NCI-H2227 (cell line): ENCODE results near the gene OXSR1.
"Not testable (repeated sequence)": the region's sequence is repeated elsewhere in the genome, so short reads cannot be mapped to it uniquely, and the experiment has no call there.

Experiments
- DNase-seq: peaks from one replicate; lab custom pipeline; 2025; ENCODE audit not compliant: unreplicated experiment; lab: John Stamatoyannopoulos, UW

Gene OXSR1

DNA sequence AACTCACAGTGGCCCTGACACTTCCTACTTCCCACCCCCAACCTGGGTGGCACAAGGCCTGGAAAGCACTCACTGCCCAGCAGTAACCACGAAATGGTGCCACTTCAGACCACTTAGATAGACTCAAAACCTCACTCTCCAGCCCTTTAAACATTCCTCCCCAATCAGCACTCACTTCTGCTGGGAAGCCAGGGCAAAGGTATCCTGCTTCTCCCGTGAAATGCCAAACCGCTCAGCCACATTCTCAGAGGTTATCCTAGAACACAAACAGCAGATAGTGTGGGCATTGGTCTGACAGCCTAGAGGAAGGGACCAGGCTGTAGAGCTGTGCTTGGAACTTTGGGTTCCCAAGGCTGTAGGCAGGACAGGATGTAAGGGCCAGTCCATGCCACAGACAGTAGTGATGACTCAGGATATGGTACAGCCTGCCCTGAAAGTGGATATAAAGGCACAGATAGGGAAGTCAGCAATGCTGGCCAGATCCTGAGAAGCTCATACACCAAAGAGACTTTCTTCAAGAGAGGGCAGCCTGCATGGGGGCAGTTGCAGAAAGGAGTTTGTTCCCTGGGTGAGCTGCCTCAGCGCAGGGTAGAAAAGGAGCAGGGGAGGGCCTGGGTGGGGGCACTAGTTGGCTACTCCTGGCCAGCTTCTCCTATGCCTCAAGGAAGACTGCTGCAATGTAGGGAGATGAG lies 37.6 kb upstream of the OXSR1 start:
- DNase-seq, result no peak

DNA sequence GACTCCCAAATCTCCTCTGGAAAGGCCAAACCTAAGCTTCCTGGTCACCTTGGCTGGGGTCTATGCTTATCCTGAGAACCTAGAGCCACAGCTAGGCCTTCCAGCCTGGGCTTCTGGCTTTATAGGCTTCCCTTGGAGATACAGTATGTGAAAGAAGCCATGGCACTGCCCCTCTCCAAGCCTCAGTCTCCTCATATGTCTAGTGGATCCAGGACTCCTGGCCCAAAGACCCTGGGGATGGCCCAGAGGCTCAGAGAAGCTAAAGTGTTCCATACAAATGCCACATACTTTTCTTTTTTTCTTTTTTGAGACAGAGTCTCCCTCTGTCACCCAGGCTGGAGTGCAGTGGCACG lies 37.1 kb upstream of the OXSR1 start:
- DNase-seq, result no peak

DNA sequence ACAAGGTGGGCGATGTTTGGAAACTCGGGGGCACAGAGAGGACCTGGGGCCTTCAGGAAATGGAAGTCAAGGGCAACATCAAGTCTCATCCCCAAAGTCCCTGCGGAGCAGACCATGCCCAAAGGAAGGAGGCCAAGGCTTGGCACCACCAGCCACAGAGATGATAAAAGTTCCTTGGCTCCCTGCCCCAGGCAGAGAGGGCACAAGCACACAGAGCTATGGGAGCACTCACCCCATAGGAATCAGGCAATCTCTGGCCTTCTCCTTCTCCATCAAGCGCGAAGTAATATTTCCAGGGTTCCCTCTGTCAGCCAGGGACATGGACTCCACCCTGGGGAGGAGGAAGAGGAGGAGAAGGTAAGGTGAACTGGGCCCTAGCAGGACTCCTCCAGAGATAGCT lies 36.3 kb upstream of the OXSR1 start:
- DNase-seq, result no peak

DNA sequence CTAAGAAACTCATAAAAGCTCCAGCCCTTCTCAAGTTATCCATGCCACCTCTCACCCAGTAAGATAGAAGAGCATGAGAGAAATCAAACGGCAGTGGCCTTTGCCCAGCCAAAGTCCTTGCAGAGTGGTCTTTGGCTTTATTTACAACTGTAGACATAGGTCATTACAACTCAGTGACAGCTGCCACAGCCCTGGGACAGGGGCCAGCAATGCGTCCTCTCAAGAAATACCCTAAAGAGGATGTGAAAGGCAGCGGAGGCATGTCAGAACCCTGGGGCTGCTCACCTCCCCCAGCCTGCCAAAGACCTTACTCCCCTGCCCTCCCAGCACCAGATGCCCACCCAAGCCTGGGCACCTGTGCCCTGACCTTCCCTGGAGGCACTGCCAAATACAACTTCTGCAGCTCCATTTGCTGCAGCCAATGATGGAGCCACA lies 34.7 kb upstream of the OXSR1 start:
- DNase-seq, result no peak

DNA sequence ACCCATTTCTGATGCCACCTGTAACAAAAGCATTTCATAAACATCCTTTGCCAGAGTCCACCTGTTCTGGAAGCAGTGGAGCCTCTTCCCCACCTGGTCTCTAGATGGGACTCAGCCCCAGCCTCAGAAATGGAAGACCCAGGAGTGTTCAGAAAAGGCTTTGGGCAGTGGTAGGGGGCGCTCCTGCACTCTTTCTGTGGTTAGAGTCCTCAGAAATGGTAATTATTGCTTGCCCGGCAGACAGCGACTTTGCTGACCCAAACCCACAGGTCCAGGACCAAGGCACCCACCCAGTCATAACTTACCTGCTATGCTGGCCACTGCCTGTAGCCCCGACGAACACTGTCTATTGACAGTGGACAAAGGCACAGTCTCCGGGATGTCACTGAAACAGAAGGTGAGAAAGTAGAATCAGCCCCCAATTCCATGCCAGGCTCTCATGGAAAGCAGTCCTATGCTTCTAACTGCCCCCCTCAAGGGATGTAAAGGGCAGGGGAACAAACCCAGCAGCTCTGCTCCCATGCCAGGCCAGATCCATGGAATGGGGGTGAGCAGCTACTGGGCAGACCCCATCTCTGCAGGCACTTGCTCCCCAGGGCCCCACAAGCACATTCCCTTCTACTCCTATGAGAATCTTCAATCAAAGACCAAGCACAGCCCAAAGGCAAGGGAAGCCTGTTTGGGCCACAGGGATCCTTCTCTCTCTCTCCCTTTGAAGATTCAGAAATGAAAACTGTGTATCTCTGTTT lies 33.5 kb upstream of the OXSR1 start:
- peak; percentile 3 for DNase-seq

DNA sequence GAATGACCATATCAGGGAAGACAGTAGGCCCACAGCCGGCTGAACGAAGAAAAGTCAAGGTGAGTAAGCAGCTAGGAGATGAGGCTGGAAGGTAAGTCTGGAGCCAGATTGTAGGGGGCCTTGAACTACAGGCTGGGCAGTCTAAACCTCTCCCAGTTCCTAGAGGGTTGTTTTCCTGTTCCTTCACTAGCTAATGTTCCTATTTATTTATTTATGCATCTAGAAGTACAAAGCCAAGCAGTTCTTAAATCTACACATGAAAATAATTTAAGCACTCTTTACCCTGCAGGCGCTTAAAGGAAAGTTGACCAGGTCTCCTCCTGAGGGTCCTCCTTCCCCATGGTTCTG lies 32.2 kb upstream of the OXSR1 start:
- DNase-seq, result no peak

DNA sequence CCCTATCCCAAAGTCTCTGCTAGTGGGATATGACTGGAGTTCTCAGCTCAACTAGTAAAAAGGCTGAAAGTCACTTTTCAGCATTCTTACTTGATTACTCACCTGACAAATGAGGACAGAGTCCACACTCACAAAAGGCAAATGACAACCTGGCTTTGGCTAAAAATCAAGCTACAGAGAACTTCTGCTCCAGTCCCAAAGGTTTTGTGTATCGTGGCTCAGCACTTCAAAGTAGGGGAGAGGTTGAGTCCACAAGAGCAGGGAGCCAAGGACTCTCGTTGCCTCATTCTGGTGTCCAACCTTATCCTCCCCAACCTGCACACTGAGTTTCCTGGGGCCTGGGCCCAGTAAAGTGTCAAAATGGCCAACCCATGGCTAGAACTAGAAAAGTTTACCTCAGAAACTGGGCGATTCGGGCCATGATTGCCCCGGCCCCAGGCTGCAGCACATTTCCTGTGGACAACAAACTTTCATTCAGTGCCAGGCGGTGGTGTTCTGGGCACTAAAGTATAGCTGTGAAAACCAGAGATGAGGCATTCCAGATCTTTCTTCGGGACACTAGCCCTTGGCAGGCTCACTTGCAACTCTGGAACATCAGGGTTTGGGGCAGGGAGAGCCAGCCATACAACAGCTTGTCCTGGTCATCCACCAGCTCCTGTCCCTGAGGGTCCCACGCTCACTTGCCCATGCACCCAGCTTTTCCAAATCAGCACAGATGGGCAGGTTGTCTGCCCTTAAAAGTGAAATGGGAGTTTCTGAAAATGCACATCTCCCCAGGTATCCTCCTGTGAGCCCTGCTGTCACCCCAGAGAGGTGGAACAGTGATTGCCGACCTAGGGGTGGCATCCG lies 31.6 kb upstream of the OXSR1 start:
- no peak for DNase-seq

DNA sequence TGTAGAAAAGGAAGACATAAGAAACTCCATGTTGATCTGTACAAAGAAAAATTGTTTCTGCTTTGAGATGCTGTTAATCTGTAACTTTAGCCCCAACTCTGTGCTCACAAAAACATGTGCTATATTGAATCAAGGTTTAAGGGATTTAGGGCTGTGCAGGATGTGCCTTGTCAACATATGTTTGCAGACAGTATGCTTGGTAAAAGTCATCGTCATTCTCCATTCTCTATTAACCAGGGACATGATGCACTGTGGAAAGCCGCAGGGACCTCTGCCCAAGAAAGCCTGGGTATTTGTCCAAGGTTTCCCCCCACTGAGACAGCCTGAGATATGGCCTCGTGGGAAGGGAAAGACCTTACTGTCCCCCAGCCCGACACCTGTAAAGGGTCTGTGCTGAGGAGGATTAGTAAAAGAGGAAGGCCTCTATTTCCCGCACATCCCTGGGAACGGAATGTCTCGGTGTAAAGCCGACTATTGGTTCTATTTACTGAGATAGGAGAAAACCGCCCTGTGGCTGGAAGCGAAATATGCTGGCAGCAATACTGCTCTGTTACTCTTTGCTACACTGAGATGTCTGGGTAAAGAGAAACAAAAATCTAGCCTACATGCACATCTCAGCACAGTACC lies 30.7 kb upstream of the OXSR1 start:
- DNase-seq, result not testable (repeated sequence)

DNA sequence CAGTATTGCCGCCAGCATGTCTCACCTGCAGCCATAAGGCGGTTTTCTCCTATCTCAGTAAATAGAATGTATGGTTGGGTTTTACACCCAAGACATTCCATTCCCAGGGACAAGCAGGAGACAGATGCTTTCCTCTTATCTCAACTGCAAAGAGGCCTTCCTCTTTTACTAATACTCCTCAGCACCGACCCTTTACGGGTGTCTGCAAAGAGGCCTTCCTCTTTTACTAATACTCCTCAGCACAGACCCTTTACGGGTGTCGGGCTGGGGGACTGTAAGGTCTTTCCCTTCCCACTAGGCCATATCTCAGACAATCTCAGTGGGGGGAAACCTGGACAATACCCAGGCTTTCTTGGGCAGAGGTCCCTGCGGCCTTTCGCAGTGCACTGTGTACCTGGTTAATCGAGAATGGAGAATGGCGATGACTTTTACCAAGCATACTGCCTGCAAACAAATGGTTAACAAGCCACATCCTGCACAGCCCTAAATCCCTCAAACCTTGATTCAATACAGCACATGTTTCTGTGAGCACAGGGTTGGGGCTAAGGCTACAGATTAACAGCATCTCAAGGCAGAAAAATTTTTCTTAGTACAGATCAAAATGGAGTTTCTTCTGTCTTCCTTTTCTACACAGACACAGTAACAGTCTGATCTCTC lies 29.6 kb upstream of the OXSR1 start:
- DNase-seq, result not testable (repeated sequence)

DNA sequence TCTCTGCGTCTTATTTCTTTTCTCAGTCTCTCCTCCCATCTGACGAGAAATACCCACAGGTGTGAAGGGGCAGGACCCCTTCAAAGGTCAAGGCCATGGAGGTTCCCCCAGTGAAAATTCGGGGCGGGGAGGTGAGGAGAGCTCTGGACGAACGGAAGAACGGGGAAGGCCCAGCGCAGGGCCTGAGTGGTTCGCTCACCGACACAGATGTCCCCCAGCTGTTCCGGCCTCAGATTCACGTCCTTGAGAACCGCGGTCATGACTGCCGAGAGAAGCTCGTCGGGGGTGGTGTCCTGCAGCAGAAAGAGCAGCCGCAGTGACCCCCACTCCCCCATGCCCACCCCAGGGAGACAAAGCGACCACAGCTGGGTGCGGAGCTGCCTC lies 29.0 kb upstream of the OXSR1 start:
- DNase-seq, result peak; percentile 34

DNA sequence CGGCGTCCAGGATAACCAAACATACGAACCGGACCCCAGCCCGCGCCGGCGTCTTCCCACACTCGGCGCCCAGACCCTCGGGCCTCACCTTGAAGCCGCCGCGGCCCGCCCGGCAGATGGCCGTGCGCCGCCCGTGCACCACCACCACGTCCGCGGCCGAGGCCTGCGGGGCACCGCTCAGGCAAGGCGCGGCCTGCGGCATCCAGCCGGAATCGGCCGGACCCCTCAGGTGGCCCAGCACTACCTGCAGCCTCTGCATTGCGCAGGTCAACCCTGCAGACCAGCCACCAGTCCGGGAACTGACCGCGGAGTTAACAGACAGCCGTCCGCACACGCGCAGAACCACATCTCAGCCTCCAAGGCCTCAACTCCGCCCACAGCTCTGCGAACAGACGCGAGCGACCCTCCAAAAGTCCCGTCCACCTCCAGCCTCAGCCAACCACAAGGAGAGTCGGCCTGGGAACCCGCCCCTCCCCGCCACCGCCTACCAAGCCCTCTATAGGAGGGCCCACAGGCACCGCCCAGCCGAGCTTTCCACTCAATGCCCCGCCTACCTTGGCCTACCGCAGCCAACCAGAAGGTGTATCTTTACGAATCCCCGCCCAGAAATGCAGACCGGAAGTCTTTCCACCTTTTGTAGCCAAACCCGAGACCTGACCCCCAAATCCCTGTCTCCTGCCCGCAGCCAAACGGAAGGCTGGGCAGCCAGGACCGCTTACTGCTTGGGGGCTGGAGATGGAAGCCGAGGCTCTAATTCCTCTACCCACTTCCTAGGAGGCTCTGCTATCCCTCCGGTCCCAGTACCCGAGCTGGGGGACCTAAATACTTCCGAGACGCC lies 28.3 kb upstream of the OXSR1 start, which contains the start of gene ACAA1:
Gene ACAA1 (minus strand): TSS at position 351 of the 838 bp plus-strand sequence. CDS start 92 bp downstream, at position 259.
- peak; percentile 97 for DNase-seq

DNA sequence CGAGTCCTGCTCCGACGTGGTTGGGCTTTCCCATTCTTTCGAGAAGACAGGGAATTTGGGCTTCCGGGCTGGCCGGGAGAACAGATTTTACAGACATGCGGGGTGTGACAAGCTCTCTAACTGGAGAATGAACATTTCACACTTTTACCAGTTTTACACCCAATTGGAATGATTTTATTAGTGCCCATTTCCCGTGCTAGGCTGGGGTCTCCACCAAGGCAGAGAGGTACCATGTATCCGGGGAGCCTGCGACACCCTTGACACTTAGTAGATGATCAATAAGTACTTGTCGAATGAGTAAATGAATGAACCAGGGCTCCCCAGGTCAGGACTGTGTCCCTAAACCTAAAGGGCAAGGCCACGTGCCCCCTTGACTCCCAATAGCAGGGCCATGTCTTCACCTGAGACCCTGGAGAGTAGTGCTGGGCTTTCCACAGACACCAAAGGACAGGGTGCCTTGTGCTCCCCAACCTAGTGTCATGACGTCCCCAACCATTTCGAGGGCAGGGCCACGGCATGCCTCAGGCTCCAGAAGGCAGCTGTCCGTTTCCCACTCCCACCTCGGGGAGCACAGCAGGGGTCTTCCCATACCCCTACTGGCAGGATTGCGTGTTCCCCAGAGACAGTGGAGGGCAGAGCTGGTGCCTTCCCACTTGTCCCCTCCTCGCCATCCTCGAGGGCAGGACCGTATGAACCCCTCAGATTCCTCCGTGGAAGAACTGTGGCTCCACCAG lies 27.6 kb upstream of the OXSR1 start:
- peak; percentile 49 for DNase-seq

DNA sequence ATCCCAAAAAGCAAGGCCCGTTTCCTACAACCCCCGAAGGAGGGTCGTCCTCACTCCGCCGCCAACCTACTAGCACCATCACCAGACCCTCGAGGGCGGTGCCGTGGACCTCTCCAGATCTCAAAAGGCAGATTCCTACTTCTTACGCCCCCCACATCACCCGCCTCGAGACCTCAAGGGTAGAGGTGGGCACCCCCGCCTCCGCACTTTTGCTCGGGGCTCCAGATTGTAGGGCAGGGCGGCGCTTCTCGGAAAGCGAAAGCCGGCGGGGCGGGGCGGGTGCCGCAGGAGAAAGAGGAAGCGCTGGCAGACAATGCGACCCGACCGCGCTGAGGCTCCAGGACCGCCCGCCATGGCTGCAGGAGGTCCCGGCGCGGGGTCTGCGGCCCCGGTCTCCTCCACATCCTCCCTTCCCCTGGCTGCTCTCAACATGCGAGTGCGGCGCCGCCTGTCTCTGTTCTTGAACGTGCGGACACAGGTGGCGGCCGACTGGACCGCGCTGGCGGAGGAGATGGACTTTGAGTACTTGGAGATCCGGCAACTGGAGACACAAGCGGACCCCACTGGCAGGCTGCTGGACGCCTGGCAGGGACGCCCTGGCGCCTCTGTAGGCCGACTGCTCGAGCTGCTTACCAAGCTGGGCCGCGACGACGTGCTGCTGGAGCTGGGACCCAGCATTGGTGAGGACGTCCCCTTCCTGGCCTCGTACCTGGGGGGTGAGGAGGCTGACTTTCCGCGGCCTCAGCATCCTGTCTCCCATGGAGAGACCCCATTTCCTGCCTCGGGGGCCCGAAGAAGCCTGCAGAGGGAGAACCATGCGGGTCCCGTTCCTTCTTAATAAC lies 26.8 kb upstream of the OXSR1 start, which contains the start of gene MYD88:
Gene MYD88 (plus strand): TSS at position 313 of the 842 bp plus-strand sequence. CDS start 40 bp downstream, at position 353.
- peak; percentile 64 for DNase-seq

DNA sequence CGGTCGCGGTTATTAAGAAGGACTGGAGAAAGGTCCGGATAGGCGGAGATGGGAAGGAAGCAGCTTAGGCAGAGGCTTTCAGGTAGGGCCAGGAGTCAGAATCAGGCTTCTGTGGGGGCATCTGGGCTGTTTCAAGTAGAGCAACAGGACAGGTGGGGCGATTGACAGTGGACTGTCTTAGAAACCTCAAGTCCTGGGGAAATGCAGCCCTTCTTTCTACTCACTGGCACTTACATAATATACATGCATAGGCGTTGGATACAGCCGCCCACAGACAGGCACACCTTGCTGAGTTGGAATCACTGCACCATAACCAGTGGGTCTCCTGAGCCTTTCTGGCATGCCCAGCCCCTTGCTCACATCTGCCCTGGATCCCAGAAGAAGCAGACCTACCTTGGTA lies 26.1 kb upstream of the OXSR1 start:
- no peak for DNase-seq

DNA sequence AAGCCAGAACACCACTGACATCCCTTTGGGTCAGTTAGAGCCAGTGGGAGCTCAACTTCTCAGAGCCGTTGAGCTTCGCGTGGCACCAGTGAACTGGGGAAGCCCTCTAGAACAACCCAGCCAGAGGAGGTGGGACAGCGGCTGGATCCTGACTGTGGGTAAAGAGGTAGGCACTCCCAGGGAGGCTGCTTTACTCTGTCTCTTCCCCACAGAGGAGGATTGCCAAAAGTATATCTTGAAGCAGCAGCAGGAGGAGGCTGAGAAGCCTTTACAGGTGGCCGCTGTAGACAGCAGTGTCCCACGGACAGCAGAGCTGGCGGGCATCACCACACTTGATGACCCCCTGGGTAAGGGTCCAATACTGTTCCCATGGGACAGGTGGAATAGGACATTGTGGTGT lies 25.7 kb upstream of the OXSR1 start:
- no peak for DNase-seq

DNA sequence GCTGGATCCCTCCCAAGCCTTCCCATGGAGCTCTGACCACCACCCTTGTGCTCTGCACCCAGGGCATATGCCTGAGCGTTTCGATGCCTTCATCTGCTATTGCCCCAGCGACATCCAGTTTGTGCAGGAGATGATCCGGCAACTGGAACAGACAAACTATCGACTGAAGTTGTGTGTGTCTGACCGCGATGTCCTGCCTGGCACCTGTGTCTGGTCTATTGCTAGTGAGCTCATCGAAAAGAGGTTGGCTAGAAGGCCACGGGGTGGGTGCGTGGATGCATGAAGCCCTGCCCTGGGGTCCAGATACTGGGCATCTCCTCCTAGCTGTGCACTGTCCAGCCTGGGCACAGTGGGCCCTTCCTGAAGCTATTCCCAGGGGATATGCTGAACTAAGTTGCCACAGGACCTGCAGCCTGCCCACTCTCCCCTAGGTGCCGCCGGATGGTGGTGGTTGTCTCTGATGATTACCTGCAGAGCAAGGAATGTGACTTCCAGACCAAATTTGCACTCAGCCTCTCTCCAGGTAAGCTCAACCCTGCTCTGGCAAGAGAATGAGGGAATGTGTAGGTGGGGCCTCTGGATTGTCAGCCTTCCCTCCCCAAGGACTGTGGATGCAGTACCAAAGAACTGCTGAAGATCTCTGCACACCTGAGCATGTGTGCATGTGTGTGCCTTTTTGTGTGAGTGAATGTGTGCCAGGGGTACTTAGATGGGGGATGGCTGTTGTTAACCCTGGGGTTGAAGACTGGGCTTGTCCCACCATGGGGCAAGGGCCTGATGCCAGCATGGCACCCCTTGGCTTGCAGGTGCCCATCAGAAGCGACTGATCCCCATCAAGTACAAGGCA lies 24.8 kb upstream of the OXSR1 start:
- no peak for DNase-seq
